HUES64 (cell line): ENCODE data around the gene GALNTL6.

Experiments used
- H3K27ac ChIP-seq: 2 replicates; pipeline ENCODE4 v1.7.0; 2013; ENCODE audit warnings: low read depth, low read length, inconsistent platforms
- H3K27me3 ChIP-seq: 2 replicates; pipeline ENCODE4 v1.6.1; 2013; ENCODE audit warnings: mild to moderate bottlenecking, low read length; ENCODE audit not compliant: insufficient read depth
- H3K36me3 ChIP-seq: 2 replicates; pipeline ENCODE4 v1.6.1; 2013; ENCODE audit warnings: mild to moderate bottlenecking, low read length; ENCODE audit not compliant: insufficient read depth
- H3K4me1 ChIP-seq: 2 replicates; pipeline ENCODE4 v1.6.1; 2013; ENCODE audit warnings: mild to moderate bottlenecking, low read length, moderate library complexity; ENCODE audit not compliant: insufficient read depth
- H3K4me3 ChIP-seq: 2 replicates; pipeline ENCODE4 v1.5.1; 2013; ENCODE audit warnings: mild to moderate bottlenecking, low read length, moderate library complexity
- H3K9ac ChIP-seq: 2 replicates; pipeline ENCODE4 v1.6.1; 2013; ENCODE audit warnings: mild to moderate bottlenecking, low read depth, low read length
- H3K9me3 ChIP-seq: 2 replicates; pipeline ENCODE4 v1.6.1; 2013; ENCODE audit warnings: low read depth, low read length; ENCODE audit not compliant: insufficient read depth
- WGBS: fragments of 150-250, 120-280 bp; methylation state at CpG from one replicate; pipeline ENCODE4 v1.1.7; 2013; ENCODE audit warnings: missing lambda C conversion rate; 5-methylcytosine and 5-hydroxymethylcytosine counted together

The GALNTL6 gene

DNA sequence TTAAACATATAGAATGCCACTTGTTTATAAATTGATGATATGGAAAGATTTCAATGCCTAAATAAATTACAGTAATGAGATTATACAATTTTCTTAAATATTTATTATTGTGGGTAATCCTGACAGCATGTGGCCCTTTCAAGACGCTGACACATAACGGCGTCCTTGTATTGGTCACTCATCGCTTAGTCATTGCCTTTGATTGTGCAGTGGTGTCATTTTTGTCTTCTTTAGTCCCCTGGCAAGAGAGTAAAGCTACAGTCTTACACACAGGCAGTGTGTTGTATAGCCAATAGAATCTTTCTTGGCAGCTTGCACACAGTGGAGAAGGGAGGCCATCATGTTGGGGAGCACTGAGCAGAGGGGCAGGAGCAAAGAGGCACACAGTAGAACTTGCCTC, 993.6 kb downstream of the GALNTL6 start:
- H3K36me3 ChIP-seq = no peaks in the 10 kb centered on the region
- no peak overlapping the region for H3K9ac ChIP-seq
- H3K4me1 ChIP-seq = peaks cover 16% of the 10 kb centered on the region
- WGBS = 96% methylated on average over 4 of the region's 4 CpGs
- no peaks in the 10 kb centered on the region for H3K27me3 ChIP-seq
- no peak overlapping the region for H3K27ac ChIP-seq
- H3K9me3 ChIP-seq = no peaks in the 10 kb centered on the region
- no peak overlapping the region for H3K4me3 ChIP-seq

DNA sequence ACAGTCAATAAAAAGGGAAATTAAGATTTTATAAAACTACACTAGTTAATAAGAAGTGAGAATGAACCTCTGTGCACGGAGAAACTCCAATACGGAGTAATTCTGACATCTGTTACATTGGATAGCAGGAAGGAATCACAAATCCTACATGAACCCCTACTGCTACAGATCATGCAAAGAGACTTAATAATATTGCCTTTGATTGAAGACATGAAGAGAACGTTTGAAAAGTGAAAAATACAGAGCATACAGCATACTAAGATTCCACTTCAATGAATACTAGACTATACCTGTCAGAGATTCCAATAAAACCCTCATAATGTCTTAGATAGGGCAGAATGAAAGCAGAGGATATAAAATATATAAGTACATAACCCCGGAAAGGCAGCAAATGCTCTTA, 995.0 kb downstream of the GALNTL6 start:
- Histone ChIP-seq H3K36me3 (no peaks in the 10 kb centered on the region), H3K9ac (no peak overlapping the region), H3K4me3 (no peak overlapping the region), H3K27ac (no peak overlapping the region), H3K4me1 (peaks cover 16% of the 10 kb centered on the region), H3K27me3 (no peaks in the 10 kb centered on the region), H3K9me3 (no peaks in the 10 kb centered on the region)
- WGBS = 89% methylated on average over 4 of the region's 4 CpGs

DNA sequence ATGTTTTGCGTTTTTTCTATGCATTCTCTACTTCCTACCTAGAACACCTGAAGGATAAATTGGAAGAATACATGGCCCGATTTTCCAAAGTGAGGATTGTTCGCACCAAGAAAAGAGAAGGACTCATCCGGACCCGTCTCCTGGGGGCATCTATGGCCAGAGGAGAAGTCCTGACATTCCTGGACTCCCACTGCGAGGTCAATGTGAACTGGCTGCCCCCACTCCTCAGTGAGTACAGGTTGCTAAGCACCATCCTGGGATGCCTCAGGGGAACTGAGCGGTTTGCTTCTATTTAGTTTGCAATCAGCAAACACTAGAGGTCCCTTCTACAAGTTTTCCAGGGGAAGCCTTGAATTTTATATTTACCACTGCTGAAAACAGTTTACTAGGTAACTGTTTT, 996.1 kb downstream of the GALNTL6 start:
- no peak overlapping the region for H3K4me3 ChIP-seq
- 7% methylated on average over 7 of the region's 7 CpGs for WGBS
- H3K9ac ChIP-seq = no peak overlapping the region
- no peaks in the 10 kb centered on the region for H3K36me3 ChIP-seq
- no peak overlapping the region for H3K27ac ChIP-seq
- no peaks in the 10 kb centered on the region for H3K27me3 ChIP-seq
- H3K4me1 ChIP-seq = peaks cover 16% of the 10 kb centered on the region
- H3K9me3 ChIP-seq = no peaks in the 10 kb centered on the region

DNA sequence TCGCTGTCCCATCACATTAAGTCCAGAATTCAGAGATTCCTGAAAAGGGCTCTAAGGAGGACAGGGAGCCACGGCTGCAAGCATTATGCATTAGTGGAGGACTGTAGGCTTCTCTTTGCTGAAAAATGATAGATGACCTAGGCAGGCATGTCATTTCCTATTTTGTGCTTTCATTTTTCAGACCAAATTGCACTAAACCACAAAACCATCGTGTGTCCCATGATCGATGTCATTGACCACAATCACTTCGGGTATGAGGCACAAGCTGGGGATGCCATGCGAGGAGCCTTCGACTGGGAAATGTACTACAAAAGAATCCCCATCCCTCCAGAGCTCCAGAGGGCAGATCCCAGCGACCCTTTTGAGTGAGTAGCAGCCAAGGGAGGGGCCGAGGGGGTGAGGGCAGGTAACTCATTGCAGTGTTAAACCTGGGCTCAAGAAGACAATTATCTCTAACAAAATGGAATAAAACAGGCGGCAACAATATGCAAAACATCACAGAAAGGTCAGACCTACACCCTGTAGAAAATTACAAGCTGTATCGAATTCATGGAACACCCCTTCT, 1000.2 kb downstream of the GALNTL6 start:
- no peaks in the 10 kb centered on the region for H3K9me3 ChIP-seq
- H3K27me3 ChIP-seq = no peaks in the 10 kb centered on the region
- no peaks in the 10 kb centered on the region for H3K36me3 ChIP-seq
- H3K27ac ChIP-seq = no peak overlapping the region
- 84% methylated on average over 11 of the region's 11 CpGs for WGBS
- no peak overlapping the region for H3K9ac ChIP-seq
- H3K4me1 ChIP-seq = peaks cover 16% of the 10 kb centered on the region
- no peak overlapping the region for H3K4me3 ChIP-seq

DNA sequence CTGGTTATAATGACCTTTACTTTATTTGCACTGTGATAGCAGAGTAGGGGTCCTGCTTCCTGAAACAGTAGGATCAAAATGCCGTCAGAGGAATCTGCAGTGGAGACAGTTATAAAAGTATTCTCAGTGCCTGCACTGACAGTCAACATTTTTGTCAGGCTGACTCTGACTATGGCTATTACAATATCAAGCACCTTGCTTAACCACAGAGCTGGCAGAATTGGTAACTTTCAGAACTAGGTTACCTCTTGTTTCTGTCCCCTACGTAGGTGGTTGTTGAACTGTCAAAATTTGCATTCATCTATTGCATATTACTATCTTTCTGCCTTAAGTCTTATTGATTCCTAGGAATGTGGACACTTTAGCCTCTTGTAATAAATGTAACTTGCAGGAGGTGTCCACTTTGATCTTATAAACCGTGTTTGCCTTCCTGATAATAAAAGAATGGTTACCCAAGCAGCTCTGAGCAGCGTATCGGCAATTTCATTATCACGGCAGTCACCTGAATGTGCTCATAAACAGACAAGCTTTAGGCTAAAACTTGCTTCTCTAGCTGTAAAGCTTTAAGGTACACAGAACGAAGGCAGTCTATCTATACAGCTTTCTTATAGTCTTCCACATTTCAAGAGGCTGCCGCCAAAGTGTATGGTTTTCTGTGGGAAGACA, 1002.4 kb downstream of the GALNTL6 start:
- Histone ChIP-seq H3K9me3 (no peaks in the 10 kb centered on the region), H3K4me1 (no peaks in the 10 kb centered on the region), H3K9ac (no peak overlapping the region), H3K4me3 (no peak overlapping the region), H3K36me3 (no peaks in the 10 kb centered on the region), H3K27ac (no peak overlapping the region), H3K27me3 (no peaks in the 10 kb centered on the region)
- 90% methylated on average over 7 of the region's 8 CpGs for WGBS

DNA sequence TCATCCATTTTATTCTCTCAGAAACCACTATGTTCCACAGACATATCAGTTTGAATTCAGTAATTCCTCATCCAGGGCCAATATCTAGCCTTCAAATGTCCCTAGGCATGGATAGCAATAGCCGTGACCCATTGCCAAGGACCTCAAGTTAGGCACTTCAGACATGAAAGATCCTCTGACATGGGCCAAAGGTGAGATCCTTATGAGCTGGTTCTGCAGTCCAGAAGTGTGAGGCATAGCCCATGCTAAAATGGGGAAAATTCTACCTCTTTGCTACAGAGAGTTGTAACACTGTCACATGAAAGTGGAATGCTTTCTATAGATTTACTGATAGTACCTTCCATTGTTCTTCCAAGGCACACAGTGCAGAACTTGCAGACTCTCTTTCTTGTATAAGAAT, 1005.7 kb downstream of the GALNTL6 start:
- no peaks in the 10 kb centered on the region for H3K27me3 ChIP-seq
- H3K9me3 ChIP-seq = no peaks in the 10 kb centered on the region
- no peaks in the 10 kb centered on the region for H3K4me1 ChIP-seq
- no peaks in the 10 kb centered on the region for H3K36me3 ChIP-seq
- no peak overlapping the region for H3K27ac ChIP-seq
- 93% methylated on average over 1 of the region's 1 CpG for WGBS
- no peak overlapping the region for H3K9ac ChIP-seq
- no peak overlapping the region for H3K4me3 ChIP-seq

DNA sequence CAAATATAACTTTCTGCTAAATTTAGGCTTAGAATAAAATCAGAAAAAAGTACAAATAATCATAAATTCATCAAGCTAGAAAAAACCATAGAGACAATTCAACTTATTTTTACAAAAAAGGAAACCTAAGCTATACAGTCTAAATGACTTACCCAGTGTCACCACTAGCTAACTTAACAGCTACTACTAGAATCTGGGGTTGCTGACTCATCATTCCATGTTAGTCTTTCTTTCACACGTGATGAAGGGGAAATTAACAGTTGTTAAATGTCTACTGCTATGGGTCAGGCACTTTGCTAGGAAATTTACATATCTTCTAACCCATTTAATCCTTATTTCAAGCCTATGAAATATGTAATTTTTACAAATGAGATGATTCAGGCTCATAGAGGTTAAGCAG, 1006.1 kb downstream of the GALNTL6 start:
- Histone ChIP-seq H3K9me3 (no peaks in the 10 kb centered on the region), H3K9ac (no peak overlapping the region), H3K27me3 (no peaks in the 10 kb centered on the region), H3K4me3 (no peak overlapping the region), H3K27ac (no peak overlapping the region), H3K36me3 (no peaks in the 10 kb centered on the region), H3K4me1 (no peaks in the 10 kb centered on the region)
- WGBS = no CpG with 5 or more reads among the region's 1 CpG

DNA sequence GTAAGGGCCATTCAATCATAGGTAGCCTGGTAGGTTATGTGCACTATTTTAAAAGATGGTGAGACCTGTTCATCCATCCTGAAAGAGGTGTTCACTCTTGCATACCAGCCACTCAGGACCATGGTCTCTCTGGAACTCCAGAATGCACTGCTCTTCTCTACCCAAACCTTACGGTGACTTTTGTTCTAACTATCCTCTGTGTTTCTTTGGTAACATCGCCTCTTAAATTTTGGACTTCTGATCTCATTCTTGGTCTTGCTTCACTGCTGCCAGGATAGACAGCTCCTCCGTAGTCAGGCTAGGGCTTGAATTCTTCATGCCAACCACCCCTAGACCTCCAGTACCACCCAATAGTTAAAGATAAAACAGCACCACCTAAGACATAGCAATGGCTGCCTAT, 1009.1 kb downstream of the GALNTL6 start:
- WGBS = 94% methylated on average over 3 of the region's 3 CpGs
- Histone ChIP-seq H3K9ac (no peak overlapping the region), H3K27me3 (no peaks in the 10 kb centered on the region), H3K36me3 (no peaks in the 10 kb centered on the region), H3K4me3 (no peak overlapping the region), H3K9me3 (no peaks in the 10 kb centered on the region), H3K27ac (no peak overlapping the region), H3K4me1 (no peaks in the 10 kb centered on the region)

DNA sequence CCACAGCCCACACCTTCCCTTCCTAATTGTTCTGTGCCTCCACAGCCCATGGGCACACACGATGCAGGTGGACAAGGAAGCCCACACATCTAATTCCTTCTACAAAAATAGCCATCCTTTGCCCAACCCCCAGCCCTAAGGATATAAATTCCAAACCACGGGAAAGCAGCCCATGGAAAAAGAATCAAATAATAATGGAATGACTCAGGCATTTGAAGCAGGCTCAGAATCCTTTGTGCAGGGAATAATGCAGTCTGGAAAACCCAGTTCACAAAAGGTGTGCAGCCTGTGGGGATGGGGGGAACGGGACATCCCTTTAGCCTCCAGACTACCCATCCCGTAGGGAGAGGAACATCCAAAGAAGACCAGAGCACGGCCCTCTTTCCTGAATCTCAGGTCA, 1013.1 kb downstream of the GALNTL6 start:
- Histone ChIP-seq H3K9me3 (peaks cover 3% of the 10 kb centered on the region; the same call in 1 of the 2 replicates), H3K27me3 (no peaks in the 10 kb centered on the region), H3K36me3 (no peaks in the 10 kb centered on the region), H3K27ac (no peak overlapping the region), H3K4me3 (no peak overlapping the region), H3K4me1 (no peaks in the 10 kb centered on the region), H3K9ac (no peak overlapping the region)
- WGBS = 91% methylated on average over 5 of the region's 5 CpGs

DNA sequence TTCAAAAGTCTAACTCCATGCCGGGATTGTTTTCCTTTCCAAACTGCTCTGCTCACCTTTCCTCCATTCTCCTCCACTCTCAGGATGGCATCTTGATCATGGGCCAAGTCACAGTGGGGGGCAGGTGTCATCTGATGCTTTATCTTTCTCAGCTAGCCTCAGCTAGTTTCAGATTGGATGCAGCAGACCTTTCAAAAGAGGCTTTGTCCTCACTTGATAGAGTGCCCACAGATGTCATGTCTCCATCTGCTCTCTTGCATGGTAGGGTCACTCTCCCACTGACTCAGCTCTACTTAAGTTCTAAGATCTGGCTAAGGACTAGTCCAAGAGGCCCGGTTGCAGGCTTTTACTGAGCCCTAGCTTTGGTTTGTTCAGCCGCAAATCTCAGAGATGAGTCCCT, 1013.7 kb downstream of the GALNTL6 start:
- H3K36me3 ChIP-seq = no peaks in the 10 kb centered on the region
- peaks cover 3% of the 10 kb centered on the region; the same call in 1 of the 2 replicates for H3K9me3 ChIP-seq
- H3K9ac ChIP-seq = no peak overlapping the region
- H3K27me3 ChIP-seq = no peaks in the 10 kb centered on the region
- H3K4me3 ChIP-seq = no peak overlapping the region
- 94% methylated on average over 3 of the region's 3 CpGs for WGBS
- H3K27ac ChIP-seq = no peak overlapping the region
- no peaks in the 10 kb centered on the region for H3K4me1 ChIP-seq

DNA sequence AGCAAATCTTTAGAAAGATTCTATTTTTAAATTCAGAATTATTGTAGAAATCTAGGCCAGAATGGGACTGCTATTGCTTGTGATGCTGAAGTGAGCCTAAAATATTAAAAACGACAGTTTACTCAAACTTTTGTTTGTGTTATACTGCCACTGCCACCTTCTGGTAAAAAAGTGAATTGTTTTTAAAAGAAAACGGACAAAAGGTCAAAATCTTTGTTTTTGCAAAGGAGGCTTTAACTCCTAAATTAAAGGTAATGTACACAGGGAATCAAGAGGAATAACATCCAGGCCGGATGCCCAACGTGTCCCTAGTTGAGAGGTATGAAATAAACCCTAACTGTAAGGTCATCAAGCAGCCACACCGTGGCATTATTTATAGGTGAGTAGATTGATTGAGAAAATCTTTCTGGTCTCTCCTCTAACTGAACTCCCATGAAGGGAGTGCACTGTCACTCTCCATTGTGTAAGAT, 1017.1 kb downstream of the GALNTL6 start:
- no peaks in the 10 kb centered on the region for H3K27me3 ChIP-seq
- no peaks in the 10 kb centered on the region for H3K36me3 ChIP-seq
- WGBS = 13% methylated on average over 5 of the region's 5 CpGs
- no peaks in the 10 kb centered on the region for H3K4me1 ChIP-seq
- no peak overlapping the region for H3K4me3 ChIP-seq
- H3K9me3 ChIP-seq = peaks cover 3% of the 10 kb centered on the region; the same call in 1 of the 2 replicates
- no peak overlapping the region for H3K27ac ChIP-seq
- no peak overlapping the region for H3K9ac ChIP-seq
